Neuronal stem cell (in vitro differentiated cells): ENCODE results near the gene TSPAN15.

Experiments
- DNase-seq: peaks from one replicate; pipeline ENCODE4 v3.0.0-alpha.2; 2013; ENCODE audit warnings: low spot score
- H2AFZ ChIP-seq: one replicate; pipeline ENCODE4 v1.6.1; 2013; ENCODE audit warnings: mild to moderate bottlenecking, low read length, inconsistent platforms
- H2AK5ac ChIP-seq: 2 replicates; pipeline ENCODE4 v1.6.1; 2013; ENCODE audit warnings: low read depth, mild to moderate bottlenecking, inconsistent platforms, low read length, moderate library complexity, mixed read lengths
- H2BK120ac ChIP-seq: 2 replicates; pipeline ENCODE4 v1.6.1; 2013; ENCODE audit warnings: low read depth, mild to moderate bottlenecking, inconsistent platforms, low read length, moderate library complexity, mixed read lengths
- H2BK12ac ChIP-seq: one replicate; pipeline ENCODE4 v1.6.1; 2013; ENCODE audit warnings: low read length, inconsistent platforms
- H2BK15ac ChIP-seq: 2 replicates; pipeline ENCODE4 v1.6.1; 2013; ENCODE audit warnings: mild to moderate bottlenecking, low read length, inconsistent platforms, mixed read lengths
- H2BK5ac ChIP-seq: one replicate; pipeline ENCODE4 v1.6.1; 2013; ENCODE audit warnings: inconsistent platforms, mild to moderate bottlenecking, low read length, moderate library complexity
- H3K14ac ChIP-seq: one replicate; pipeline ENCODE4 v1.6.1; 2013; ENCODE audit warnings: low read length, inconsistent platforms
- H3K18ac ChIP-seq: 2 replicates; pipeline ENCODE4 v1.6.1; 2013; ENCODE audit warnings: low read length, inconsistent platforms
- H3K23ac ChIP-seq: 2 replicates; pipeline ENCODE4 v1.6.1; 2013; ENCODE audit warnings: low read depth, mild to moderate bottlenecking, mixed read lengths, low read length, inconsistent platforms; ENCODE audit not compliant: poor library complexity
- H3K27ac ChIP-seq: replicated peaks from 3 replicates; pipeline ENCODE4 v1.5.1; 2013; ENCODE audit warnings: low read length, inconsistent platforms
- H3K27me3 ChIP-seq, 3 experiments: 2 replicates each; pipeline ENCODE4 v1.6.1; 2013; ENCODE audit warnings: low read length in 3 of 3, mild to moderate bottlenecking in 2 of 3, inconsistent platforms in 1 of 3, low read depth in 1 of 3, mixed read lengths in 1 of 3, moderate library complexity in 1 of 3; ENCODE audit not compliant: control insufficient read depth in 3 of 3, insufficient read depth in 3 of 3
- H3K36me3 ChIP-seq, 2 donors: replicated peaks in 1 of 2; 2 replicates each; pipeline ENCODE4 v1.6.1; 2013; ENCODE audit warnings: low read length in 2 of 2; ENCODE audit not compliant: control insufficient read depth in 2 of 2, insufficient read depth in 2 of 2
- H3K4ac ChIP-seq: 2 replicates; pipeline ENCODE4 v1.6.1; 2013; ENCODE audit warnings: inconsistent platforms, mild to moderate bottlenecking, low read length, moderate library complexity
- H3K4me1 ChIP-seq, 2 donors: 1 replicate in 1 of 2; 2 replicates in 1 of 2; pipeline ENCODE4 v1.6.1; 2013; ENCODE audit warnings: low read length in 2 of 2, low read depth in 1 of 2; ENCODE audit not compliant: control insufficient read depth in 2 of 2, insufficient read depth in 1 of 2
- H3K4me2 ChIP-seq: one replicate; pipeline ENCODE4 v1.6.1; 2013; ENCODE audit warnings: mild to moderate bottlenecking, low read length, inconsistent platforms; ENCODE audit not compliant: insufficient read depth, poor library complexity, severe bottlenecking
- H3K4me3 ChIP-seq, 2 donors: 2 replicates each; pipeline ENCODE4 v1.5.1; 2013; ENCODE audit warnings: low read length in 2 of 2, mild to moderate bottlenecking in 2 of 2, inconsistent platforms in 1 of 2, moderate library complexity in 1 of 2
- H3K79me1 ChIP-seq: one replicate; pipeline ENCODE4 v1.6.1; 2013; ENCODE audit warnings: low read depth, mild to moderate bottlenecking, inconsistent platforms, low read length, moderate library complexity
- H3K9ac ChIP-seq: one replicate; pipeline ENCODE4 v1.6.1; 2013; ENCODE audit warnings: mild to moderate bottlenecking, low read depth, low read length, inconsistent platforms; ENCODE audit not compliant: poor library complexity
- H3K9me3 ChIP-seq, 2 donors: replicated peaks in 1 of 2; 2 replicates each; pipeline versions ENCODE3 to v1.6.1; 2013; ENCODE audit warnings: low read length in 2 of 2, mild to moderate bottlenecking in 2 of 2, inconsistent platforms in 1 of 2, low read depth in 1 of 2, mixed read lengths in 1 of 2, moderate library complexity in 1 of 2; ENCODE audit not compliant: control insufficient read depth in 2 of 2, insufficient read depth in 1 of 2
- H4K8ac ChIP-seq: one replicate; pipeline ENCODE4 v1.6.1; 2013; ENCODE audit warnings: low read depth, mild to moderate bottlenecking, inconsistent platforms, low read length, moderate library complexity
- H4K91ac ChIP-seq: one replicate; pipeline ENCODE4 v1.6.1; 2013; ENCODE audit warnings: low read length, low read depth, mild to moderate bottlenecking, inconsistent platforms; ENCODE audit not compliant: poor library complexity
- WGBS, 2 donors: extraction: QIAGEN DNeasy Blood & Tissue Kit; methylation state at CpG; one replicate each; pipeline ENCODE4 v1.1.7; 2013; ENCODE audit warnings: missing lambda C conversion rate in 2 of 2, mixed read lengths in 1 of 2; ENCODE audit not compliant: insufficient read length in 2 of 2, insufficient replicate concordance in 1 of 2; ENCODE audit errors: extremely low coverage in 2 of 2; 5-methylcytosine and 5-hydroxymethylcytosine counted together

Gene TSPAN15

GRCh38 chr10:69497611-69498390, 46.5 kb downstream of the TSPAN15 start:
- H3K23ac ChIP-seq = peak overlapping the region; percentile 63
- no peaks in the 10 kb centered on the region for H3K9me3 ChIP-seq
- peaks cover under 1% of the 10 kb centered on the region for H3K79me1 ChIP-seq
- H2AFZ ChIP-seq = no peak overlapping the region
- H2BK12ac ChIP-seq = no peak overlapping the region
- H2BK5ac ChIP-seq = no peak overlapping the region
- peak overlapping the region; percentile 31 for H3K9ac ChIP-seq
- DNase-seq = no peak
- WGBS, 2 donors = no CpG with 5 or more reads among the region's 11 CpGs
- peak overlapping the region; percentile 16 for H2BK15ac ChIP-seq
- H3K27me3 ChIP-seq = peaks cover 0 to 29% (median 2%) of the 10 kb centered on the region in 3 experiments
- H4K8ac ChIP-seq = no peak overlapping the region
- H3K18ac ChIP-seq = no peak overlapping the region
- H3K4me1 ChIP-seq = peaks cover 0 to 8% of the 10 kb centered on the region in 2 donors
- H3K36me3 ChIP-seq = no peaks in the 10 kb centered on the region
- no peak overlapping the region for H3K4me2 ChIP-seq
- no peak overlapping the region for H3K4me3 ChIP-seq
- no peak overlapping the region for H3K14ac ChIP-seq
- no peak overlapping the region for H3K27ac ChIP-seq
- H2BK120ac ChIP-seq = no peak overlapping the region
- H2AK5ac ChIP-seq = peak overlapping the region; percentile 21
- no peak overlapping the region for H4K91ac ChIP-seq
- no peak overlapping the region for H3K4ac ChIP-seq

- WGBS, 2 donors = no CpG with 5 or more reads among the region's 10 CpGs
- Histone ChIP-seq H3K79me1 (no peaks in the 10 kb centered on the region), H4K8ac (no peak overlapping the region), H3K9me3 (no peaks in the 10 kb centered on the region), H2BK12ac (no peak overlapping the region), H3K23ac (no peak overlapping the region), H3K4me3 (no peak overlapping the region), H2BK5ac (no peak overlapping the region), H3K4me1 (peaks cover 0 to 8% of the 10 kb centered on the region in 2 donors), H2AK5ac (no peak overlapping the region), H3K18ac (no peak overlapping the region), H3K9ac (no peak overlapping the region), H4K91ac (no peak overlapping the region), H3K27ac (no peak overlapping the region), H3K36me3 (no peaks in the 10 kb centered on the region), H2BK120ac (no peak overlapping the region), H3K27me3 (peaks cover 0 to 31% (median 2%) of the 10 kb centered on the region in 3 experiments), H2AFZ (no peak overlapping the region), H3K4me2 (no peak overlapping the region), H3K14ac (no peak overlapping the region), H3K4ac (no peak overlapping the region), H2BK15ac (no peak overlapping the region)
- no peak for DNase-seq
These were observed 47.6 kb downstream of the TSPAN15 start for GRCh38 chr10:69498711-69499471.

GRCh38 chr10:69499726-69500689, 48.7 kb downstream of the TSPAN15 start:
- H2BK120ac ChIP-seq = no peak overlapping the region
- H2BK5ac ChIP-seq = no peak overlapping the region
- H3K27ac ChIP-seq = no peak overlapping the region
- no peak overlapping the region for H3K14ac ChIP-seq
- H3K36me3 ChIP-seq = no peaks in the 10 kb centered on the region
- no peaks in the 10 kb centered on the region for H3K4me1 ChIP-seq
- H3K9ac ChIP-seq = no peak overlapping the region
- no peak overlapping the region for H2BK12ac ChIP-seq
- no peak overlapping the region for H3K4me2 ChIP-seq
- H2AFZ ChIP-seq = no peak overlapping the region
- no peak for DNase-seq
- no CpG with 5 or more reads among the region's 9 CpGs for WGBS, 2 donors
- H4K91ac ChIP-seq = no peak overlapping the region
- no peak overlapping the region for H2AK5ac ChIP-seq
- H3K4ac ChIP-seq = no peak overlapping the region
- H3K9me3 ChIP-seq = no peaks in the 10 kb centered on the region
- H3K18ac ChIP-seq = no peak overlapping the region
- H3K23ac ChIP-seq = no peak overlapping the region
- H4K8ac ChIP-seq = no peak overlapping the region
- no peak overlapping the region for H2BK15ac ChIP-seq
- H3K4me3 ChIP-seq = no peak overlapping the region
- H3K27me3 ChIP-seq = peaks cover 0 to 26% (median 2%) of the 10 kb centered on the region in 3 experiments
- no peaks in the 10 kb centered on the region for H3K79me1 ChIP-seq
